Peyer's patch (tissue), 4 donors: Measurements from ENCODE around the gene SMYD3.

Experiments
- POLR2A ChIP-seq, 2 donors: fragments of 450-650 bp; IDR thresholded peaks; one replicate each; pipeline ENCODE4 v1.5.1; 2017; ENCODE audit warnings: antibody characterized with exemption in 2 of 2, mild to moderate bottlenecking in 2 of 2, moderate library complexity in 2 of 2
- TF ChIP-seq, protein P1 (sequence below), 6 experiments: fragments of 450-650 bp in 4 of 6; fragments of 200-600 bp in 2 of 6; sonication (generic) in 1 of 6; IDR thresholded peaks; one replicate each; pipeline ENCODE4 v1.5.1; 2017 to 2019; ENCODE audit warnings: antibody characterized with exemption in 6 of 6, mild to moderate bottlenecking in 3 of 6, moderate library complexity in 1 of 6

DNA sequence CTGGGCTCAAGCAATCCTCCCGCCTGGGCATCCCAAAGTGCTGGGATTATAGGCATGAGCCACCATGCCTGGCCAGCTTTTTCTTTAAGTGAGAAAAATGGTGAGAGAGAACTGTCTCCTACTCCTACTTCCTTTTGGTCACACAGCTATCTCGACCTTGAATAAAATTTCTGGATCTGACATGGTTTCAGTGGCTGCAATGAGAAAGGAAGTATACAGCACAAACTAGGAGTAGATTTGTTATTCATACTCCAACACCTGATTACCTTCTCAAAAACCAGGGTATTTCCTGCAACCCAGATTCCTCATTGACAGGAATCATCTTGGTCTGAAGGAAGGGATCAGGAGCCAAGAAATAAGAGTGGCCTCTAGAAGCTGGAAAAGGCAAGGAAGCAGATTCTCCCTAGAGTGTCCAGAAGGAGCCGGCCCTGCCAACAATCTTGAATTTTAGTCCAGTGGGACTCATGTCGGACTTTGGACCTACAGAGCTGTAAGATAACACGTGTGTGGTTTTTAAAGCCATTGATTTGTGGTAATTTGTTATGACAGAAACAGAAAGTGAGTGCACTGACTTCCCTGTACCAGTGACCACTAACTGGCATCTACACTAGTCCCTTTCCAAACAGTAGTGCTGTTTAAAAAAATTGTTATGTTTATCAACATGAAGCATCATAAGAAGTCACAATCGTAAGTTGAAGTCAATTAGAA, 516.6 kb downstream of the SMYD3 start:
- TF ChIP-seq, protein P1, sequence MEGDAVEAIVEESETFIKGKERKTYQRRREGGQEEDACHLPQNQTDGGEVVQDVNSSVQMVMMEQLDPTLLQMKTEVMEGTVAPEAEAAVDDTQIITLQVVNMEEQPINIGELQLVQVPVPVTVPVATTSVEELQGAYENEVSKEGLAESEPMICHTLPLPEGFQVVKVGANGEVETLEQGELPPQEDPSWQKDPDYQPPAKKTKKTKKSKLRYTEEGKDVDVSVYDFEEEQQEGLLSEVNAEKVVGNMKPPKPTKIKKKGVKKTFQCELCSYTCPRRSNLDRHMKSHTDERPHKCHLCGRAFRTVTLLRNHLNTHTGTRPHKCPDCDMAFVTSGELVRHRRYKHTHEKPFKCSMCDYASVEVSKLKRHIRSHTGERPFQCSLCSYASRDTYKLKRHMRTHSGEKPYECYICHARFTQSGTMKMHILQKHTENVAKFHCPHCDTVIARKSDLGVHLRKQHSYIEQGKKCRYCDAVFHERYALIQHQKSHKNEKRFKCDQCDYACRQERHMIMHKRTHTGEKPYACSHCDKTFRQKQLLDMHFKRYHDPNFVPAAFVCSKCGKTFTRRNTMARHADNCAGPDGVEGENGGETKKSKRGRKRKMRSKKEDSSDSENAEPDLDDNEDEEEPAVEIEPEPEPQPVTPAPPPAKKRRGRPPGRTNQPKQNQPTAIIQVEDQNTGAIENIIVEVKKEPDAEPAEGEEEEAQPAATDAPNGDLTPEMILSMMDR (IDR thresholded peaks at IDR 0.05): no peak
- TF ChIP-seq POLR2A (IDR thresholded peaks at IDR 0.05): no peak
